ENCODE results near the gene IL1R2.
"Not testable (repeated sequence)": the region's sequence is repeated elsewhere in the genome, so short reads cannot be mapped to it uniquely, and the experiment has no call there.

The IL1R2 gene

DNA sequence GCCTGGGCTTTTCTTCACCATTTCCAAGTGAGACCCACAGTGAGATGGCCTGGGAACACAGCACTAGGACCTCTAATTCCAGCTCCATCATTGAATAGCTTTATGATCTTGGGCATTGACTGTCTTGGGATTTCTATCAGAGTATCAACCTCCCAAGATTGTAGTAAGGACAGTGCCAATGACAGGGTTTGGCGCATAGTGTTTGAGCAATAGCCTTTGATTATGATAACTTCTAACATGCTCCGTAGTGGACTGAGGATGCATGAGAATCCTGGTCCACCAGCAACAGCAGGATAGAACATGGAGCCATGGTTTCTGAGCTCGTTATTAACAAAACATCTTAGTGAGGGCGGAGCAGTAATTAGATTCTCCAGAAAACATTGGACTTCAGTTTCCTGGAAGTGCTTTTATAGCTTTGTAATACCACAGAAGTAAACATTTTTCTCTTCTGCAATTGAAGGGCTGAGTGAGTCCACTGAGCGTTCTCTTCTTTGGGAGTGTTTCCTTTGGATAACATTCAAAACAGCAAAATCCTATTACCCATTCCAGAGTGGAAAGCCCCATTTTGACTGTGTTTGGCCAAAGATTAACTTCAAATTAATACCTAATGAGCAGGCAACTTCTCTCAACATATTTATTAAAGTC is 63.7 kb downstream of the IL1R2 start:
- no peak for DNase-seq (ENCODE audit: low read depth)
- no peak overlapping the region for H3K4me3 ChIP-seq (ENCODE audit: low read depth, low read length)

DNA sequence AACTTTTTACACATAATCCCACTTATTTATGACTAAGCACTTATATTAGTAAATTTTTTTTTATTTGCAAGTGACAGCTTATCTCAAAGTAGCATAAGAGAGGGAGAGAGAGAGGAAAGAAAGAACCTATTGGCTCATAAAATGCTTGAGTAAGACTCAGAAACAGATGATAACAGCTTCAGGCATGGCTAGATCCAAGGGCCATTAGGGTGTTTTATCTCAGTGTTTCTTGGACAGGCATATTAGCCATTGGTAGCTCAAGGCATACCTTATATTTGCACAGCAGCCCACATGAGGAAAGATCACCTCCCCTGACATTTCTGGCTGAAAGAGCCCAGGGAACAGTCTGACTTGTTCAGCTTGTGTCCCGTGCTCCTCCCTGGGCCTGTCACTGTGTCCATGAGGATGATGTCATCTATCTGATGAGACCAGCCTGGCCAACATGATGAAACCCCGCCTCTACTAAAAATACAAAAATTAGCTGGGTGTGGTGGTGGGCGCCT is 64.4 kb downstream of the IL1R2 start:
- no peak overlapping the region for H3K4me3 ChIP-seq (ENCODE audit: low read depth, low read length)
- no peak for DNase-seq (ENCODE audit: low read depth)

DNA sequence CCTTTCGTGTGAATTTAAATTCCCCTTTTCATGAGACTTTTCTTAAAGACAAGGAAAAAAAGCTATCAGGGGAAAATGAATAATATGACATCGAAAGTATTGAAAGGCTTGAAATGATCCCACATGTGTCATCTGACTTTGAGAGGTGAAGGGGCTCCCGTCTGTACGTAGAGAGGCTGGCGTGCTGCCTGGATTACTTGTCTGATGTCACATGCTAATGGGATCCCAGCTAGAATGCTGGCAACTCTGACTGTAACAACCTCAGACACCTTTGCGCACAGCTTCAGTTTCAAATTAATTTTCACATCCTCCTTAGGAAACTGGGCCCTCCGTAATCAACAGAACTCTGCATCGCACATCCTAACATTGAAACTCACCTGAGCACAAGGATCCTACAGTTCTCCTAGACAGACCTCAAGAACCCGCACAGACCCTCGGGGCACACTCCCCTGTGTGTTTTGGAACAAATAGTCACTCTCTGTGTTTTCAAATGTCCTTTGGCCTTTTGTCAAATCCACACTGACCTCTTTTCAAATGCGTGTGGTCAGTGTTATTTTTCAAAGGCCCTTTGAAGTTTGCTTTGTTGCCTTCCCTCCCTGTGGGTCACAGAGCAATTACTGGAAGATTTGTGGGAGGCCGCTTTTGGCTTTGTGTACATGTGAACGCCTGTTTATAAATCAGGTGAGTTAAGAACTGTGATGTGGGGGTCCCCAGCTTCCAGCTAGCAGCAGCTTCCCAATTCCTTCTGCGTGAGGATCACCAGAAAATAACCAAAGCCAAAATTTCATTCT is 65.9 kb downstream of the IL1R2 start:
- peak; percentile 75 for DNase-seq (ENCODE audit: low read depth)
- H3K4me3 ChIP-seq (ENCODE audit: low read depth, low read length): no peak overlapping the region

DNA sequence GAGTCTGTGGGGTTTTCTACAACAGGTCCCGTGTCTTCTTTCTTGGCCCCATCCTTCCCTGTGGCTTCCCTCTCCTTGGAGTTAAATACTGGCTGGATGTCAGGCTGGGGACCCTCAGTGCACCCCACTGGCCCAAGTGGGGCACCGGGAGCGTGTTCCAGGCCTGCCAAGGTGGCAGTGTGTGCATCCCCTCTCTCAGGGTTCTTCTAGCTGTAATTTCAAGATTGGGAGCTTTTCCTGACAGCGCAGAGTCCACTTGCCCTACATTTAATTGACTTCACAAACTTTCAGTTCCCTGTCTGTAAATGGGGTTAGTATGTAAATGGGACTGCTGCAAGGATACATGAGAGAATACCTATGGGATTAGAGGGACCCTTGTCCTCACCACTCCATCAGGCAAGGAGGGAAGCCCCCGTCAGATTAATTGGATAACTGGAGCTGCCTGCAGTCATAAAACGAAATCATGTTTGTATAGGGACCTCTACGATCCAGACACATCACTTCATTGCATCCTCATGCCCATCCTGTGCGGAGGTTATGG is 66.6 kb downstream of the IL1R2 start:
- H3K4me3 ChIP-seq (ENCODE audit: low read depth, low read length): no peak overlapping the region
- no peak for DNase-seq (ENCODE audit: low read depth)

DNA sequence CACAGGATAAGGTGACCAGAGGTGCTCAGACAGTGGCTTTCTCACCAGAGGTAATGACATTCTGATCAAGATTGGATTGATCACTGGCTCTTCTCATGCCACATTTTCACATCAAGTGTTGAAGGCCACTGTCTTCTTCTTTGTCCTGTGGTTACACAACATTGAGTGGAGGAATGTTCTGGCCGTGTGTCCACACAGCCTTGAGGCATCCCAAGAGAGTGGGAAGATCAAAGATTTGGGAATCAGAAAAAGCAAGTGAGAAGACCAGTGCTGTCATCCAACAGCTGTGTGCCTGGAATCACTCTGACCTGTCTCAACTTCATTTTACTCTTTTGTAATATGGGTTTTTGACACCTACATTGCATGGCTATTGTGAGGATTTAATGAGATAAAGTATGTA is 67.4 kb downstream of the IL1R2 start:
- H3K4me3 ChIP-seq (ENCODE audit: low read depth, low read length): no peak overlapping the region
- no peak for DNase-seq (ENCODE audit: low read depth)

DNA sequence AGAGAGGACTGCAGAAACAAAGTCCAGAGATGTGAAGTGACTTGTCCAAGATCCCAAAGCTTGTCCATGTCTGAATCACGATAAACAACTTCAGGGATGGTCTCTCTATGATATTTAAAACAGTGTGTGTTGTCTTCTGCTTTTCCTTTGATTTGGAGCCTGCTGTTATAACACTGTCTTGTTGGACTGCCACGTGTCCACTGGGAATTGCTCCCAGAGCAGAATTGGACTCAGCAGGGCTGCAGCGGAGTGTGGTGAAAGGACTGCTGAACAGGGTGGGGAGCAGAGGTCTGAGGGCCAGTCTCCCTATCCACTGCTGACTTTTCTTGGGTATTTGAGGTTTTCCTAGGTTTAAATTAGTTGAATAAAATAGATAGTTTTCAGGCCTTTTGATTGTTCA is 68.3 kb downstream of the IL1R2 start:
- DNase-seq (ENCODE audit: low read depth): no peak
- H3K4me3 ChIP-seq (ENCODE audit: low read depth, low read length): no peak overlapping the region

DNA sequence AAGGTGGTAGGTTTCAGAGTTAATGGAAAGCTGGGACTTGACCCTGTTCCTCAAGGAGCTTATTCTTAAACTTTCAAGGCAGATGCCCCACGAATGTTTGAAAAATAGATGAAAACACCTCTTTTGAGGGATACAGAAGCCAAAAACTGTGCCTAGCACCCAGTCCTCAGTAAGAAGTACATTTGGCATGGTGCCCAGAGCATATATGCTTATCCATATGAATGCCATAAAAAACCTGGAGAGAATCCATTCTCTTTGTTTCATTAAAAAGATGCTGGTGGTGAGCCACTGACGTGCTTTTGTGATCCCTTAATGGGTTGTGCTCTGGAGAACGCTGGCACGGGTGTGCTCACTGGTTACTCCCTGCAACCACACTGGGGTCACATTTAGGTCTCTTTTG is 69.0 kb downstream of the IL1R2 start:
- no peak for DNase-seq (ENCODE audit: low read depth)
- no peak overlapping the region for H3K4me3 ChIP-seq (ENCODE audit: low read depth, low read length)

DNA sequence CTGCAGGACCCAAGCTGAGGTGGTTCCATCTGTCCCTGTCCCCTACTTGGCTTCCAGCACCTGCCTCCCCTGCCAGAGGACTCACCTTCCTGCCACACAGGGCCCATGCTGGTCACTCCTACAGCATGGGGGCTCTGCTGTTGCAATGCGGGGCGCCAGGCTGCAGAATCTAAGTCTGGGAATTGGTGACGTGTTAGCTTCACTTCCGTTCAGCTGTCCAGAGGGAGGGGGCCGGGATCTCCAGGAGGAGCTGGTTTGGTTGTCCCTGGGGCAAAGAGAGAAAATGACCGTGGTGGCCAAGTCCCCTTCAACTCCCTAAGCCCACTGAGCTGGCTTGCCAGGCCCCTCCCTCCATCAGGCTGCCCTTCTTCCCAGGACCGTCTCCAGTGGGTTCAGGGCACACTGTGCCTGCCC is 69.5 kb downstream of the IL1R2 start:
- no peak overlapping the region for H3K4me3 ChIP-seq (ENCODE audit: low read depth, low read length)
- no peak for DNase-seq (ENCODE audit: low read depth)

DNA sequence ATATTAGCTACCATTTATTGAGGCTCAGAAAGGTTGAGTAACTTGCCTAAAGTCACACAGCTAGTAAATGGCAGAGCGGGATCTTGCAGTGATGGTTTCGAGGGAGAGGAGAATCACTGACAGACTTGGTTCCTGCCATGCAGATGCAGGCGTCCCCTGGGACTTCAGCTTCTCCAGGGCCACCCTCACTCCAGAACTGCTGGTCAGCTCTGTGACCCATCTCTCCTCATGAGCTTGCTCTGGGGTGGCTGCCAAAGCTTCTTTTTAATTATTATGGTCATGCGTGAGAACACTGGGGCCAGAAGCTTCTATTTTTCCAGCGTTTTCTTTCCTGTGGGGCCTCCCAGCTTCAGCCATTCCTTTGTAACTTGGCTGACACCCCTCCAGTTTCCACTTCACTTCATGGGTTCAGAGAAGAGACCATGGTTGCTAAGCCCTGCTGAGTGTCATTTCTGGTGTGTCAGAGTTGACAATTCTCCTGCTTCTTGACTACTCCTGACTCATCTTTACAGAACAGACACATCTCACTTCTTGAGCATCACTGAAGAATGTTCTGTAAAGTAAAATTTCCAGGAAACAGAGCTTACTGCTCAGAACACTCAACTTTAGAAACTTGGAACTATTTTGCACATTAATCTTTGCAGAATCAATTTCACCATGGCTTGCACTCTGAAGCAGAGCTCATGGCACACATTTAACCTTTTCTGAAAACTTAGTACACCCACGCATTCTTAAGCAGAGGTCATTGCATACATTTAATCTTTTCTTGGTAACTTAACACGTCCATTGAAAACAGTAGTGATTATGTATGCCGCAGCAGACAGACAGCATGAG is 70.4 kb downstream of the IL1R2 start:
- H3K4me3 ChIP-seq (ENCODE audit: low read depth, low read length): no peak overlapping the region
- DNase-seq (ENCODE audit: low read depth): peak; percentile 97

DNA sequence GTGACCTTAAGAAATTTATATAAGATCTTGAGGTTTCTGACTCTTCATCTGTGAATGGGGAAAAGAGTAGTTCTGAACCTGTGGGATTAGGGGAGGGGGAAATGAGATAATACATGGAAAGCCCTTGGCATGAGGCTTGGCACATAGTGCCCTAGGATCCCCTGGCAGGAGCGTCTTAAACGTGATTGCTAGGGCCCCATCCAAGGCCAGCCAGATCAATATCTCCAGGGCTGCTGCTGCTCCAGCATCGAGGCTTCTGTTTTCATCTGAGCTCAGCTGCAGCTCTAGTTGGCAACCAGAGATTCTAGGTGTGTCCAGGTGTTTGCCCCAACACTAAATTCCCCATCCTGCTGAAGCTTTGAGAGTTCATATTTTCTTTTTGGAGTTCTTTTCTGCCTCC is 71.0 kb downstream of the IL1R2 start:
- no peak for DNase-seq (ENCODE audit: low read depth)
- H3K4me3 ChIP-seq (ENCODE audit: low read depth, low read length): no peak overlapping the region

DNA sequence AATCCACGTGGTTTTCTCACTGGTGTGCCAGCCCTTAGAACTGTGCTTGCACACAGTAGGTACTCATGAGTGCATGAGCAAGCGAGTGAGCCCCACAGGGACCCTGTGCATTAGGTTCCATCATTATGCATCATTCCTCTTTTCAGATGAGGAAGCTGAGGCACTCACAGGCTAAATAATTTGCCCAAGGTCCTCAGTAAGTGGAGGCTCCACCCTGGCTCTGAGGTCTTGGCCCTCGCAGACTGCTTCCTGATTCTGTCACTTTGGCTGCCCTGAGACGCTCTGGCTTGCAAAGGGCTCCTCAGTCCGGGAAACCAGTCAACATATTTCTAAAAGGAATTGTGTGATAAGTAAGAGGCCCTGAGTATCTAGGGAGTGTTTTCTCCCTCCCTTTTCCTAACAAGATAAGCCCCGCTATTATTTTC is 71.7 kb downstream of the IL1R2 start:
- DNase-seq (ENCODE audit: low read depth): no peak
- H3K4me3 ChIP-seq (ENCODE audit: low read depth, low read length): no peak overlapping the region

DNA sequence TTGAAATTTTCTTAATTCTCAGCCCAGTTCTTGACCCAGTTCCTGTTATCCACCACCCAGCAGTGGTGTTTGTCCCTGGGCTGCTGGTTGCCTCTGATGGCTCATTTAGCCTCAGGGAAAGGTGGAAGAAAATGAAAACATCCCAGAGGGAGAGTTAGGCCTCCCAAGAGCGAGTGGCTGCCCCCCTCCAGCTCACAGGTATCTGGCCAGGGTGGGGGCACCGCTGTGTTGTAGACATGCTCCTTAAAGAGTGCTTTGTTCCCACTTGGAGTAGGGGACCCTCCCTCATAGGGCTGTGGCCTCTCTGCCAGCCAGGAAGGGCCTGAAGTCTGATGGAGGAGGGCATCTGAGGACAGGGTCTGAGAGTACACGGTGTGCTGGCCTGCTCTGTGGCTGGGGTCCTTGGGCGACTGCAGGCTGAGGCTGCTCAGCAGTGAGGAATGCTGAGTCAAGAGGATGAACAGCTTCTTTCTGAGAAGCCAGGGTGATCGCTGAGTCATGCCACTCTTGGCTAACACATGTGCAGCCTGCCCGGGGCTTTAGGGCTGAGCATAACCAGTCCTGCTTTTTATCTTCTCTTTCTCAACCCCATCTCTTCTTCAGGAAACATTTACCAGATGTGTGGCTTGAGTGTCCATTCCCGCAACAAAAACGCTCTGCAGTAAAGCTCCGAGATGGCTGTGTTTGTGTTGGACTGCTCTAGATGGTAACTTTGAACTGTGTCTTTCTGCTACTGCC is 72.3 kb downstream of the IL1R2 start:
- H3K4me3 ChIP-seq (ENCODE audit: low read depth, low read length): peak overlapping the region; percentile 20
- peak; percentile 99 for DNase-seq (ENCODE audit: low read depth)

DNA sequence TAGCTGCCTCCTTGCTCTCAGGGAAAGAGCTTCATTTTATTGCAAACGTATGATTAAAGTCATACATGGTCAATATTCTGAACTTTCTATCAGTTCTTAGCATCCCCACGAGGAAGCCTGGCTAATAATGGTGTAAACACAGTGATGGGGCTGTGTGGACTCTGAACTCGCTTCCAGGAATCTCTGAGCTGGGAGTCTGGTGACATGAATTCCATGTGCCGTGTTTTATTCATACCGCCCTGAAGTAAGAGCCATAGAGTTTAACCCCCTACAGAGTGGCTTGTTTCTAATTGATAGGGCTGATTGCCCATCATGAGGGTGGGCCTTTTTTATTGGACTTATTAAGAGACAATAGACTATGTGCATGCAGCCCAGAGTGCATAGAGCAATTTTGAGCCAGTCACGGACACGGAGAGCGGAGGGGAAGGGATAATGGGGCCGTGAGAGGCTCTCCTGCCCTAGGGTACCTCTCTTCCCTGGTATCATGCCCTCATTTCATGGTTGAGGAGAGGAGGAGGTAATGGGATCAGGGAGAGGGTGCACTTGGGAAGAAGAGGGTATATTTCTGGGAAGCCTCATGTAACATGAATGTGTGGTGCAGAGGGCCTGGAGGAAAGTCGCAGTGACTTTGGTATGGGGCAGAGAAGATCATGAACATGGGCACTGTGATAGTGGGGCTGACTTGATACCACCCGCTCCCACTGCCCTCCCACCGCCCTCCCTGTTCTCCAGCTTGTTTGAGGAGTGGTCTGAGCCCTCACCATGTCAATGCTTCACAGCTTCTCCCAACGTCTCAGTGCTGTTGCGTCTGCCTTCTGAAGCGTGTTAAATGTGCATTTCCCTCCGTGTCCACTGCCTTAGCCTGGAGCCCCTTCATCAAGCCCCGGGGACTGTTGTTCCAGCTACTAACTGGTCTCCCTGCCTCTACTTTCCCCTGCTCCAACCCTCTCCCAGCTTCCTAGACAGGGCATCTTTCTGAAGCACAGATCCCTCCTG is 73.2 kb downstream of the IL1R2 start:
- DNase-seq (ENCODE audit: low read depth): no peak
- peak overlapping the region; percentile 20 for H3K4me3 ChIP-seq (ENCODE audit: low read depth, low read length)

DNA sequence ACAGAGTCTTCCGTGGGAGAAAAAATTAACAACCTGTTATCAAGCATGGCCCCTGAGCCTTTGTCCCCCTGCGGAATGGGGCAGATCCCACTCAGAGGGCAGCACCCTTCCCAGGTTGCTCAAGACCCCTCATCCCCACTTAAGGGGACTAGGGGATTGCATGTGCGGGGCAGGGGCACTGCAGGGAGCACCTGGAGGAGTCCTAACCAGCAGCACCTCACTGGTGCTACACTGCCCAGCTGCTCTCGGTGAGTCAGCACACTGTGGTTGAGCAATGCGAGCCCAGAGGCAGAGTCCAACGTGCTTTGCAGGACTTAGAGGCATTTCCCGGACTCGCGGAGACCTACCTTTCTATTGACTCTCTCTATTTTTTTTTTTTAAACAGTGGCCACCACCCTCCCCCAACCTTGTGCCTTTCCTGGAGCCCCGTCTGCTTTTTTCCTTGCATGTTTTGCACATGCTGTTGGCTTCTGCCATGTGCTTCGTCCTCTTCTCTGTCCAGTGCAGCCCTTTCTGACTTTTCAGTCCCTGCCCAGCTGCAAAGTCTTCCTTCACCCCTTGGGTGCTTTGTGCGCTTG is 74.0 kb downstream of the IL1R2 start:
- DNase-seq (ENCODE audit: low read depth): peak; percentile 68
- no peak overlapping the region for H3K4me3 ChIP-seq (ENCODE audit: low read depth, low read length)

DNA sequence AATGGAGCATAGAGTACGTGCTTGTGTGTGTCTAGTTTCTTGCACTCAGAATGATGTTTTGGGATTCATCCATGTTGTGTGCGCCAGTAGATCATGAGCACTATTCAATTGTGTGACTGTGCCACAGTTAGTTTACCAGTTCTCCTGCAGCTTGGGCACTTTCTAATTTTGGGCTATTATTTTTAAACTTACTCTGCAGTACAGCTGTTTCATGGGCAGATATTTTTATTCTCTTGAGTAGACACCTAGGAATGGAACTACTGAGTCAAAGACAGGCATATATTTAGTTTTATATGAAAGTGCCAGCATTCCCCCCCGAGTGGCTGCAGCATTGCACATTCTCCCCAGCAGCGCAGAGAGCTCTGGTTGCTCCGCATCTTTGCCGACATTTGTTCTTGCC is 74.8 kb downstream of the IL1R2 start:
- no peak for DNase-seq (ENCODE audit: low read depth)
- no peak overlapping the region for H3K4me3 ChIP-seq (ENCODE audit: low read depth, low read length)

DNA sequence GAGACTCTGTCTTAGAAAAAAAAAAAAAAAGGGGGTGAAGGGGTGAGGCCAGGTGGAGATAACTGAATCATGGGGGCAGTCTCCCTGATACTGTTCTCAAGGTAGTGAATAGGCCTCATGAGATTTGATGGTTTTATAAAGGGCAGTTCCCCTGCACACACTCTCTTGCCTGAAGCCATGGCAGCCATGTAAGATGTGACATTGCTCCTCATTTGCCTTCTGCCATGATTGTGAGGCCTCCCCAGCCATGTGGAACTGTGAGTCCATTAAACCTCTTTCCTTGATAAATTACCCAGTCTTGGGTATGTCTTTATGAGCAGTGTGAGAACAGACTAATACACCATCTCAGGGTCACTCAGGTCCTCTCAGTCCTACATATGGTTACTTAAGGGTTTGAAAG is 76.4 kb downstream of the IL1R2 start:
- DNase-seq (ENCODE audit: low read depth); H3K4me3 ChIP-seq (ENCODE audit: low read depth, low read length): not testable (repeated sequence)

DNA sequence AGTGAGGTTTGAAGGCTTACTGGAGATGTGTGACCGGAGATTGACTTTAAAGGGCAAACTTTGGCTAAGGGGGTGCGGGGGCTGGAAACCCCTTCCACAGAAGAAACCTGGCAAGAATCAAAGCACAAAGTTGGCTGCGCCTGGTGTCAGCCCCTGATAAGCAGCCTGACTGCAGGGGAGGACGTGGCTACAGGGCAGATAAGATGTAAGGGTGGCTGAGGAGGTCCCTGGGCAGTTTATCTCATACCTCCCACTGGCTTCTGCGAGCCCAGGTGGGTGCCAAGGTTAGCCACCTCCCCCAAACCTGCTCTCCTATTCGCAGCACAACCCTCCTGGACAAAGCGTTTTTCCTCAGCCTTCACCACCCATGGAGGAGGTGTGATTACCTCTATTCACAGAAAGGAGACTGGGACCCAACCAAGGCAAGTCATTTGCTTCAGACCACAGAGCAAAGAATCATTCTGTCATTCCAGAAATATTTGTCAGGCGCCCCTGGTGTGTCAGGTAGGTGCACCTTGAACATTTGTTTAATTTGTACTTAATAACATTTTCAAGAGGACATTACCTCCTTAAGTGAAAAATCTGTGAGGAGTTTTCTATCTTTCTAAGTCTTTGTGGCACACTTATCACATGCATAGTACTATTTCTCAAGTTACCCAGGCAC is 77.7 kb downstream of the IL1R2 start:
- no peak for DNase-seq (ENCODE audit: low read depth)
- H3K4me3 ChIP-seq (ENCODE audit: low read depth, low read length): no peak overlapping the region

Data from skeletal muscle cell (primary cell).